ENCODE data around the gene MUC3A.
"Not testable (repeated sequence)": the region's sequence is repeated elsewhere in the genome, so short reads cannot be mapped to it uniquely, and the experiment has no call there.

- not testable (repeated sequence) for TF ChIP-seq CTCF (conservative IDR thresholded peaks at IDR 0.05); ZFX (IDR thresholded peaks at IDR 0.05)
Measured at GRCh38 chr7:100992280-100992679, 42.9 kb downstream of the MUC3A start.

All from C4-2B (cell line).